Peyer's patch (tissue), 4 donors: ENCODE results near the gene ARHGAP15.

ENCODE experiments used
- POLR2A ChIP-seq, 2 donors: fragments of 450-650 bp; IDR thresholded peaks; one replicate each; pipeline ENCODE4 v1.5.1; 2017; ENCODE audit warnings: antibody characterized with exemption in 2 of 2, mild to moderate bottlenecking in 2 of 2, moderate library complexity in 2 of 2
- TF ChIP-seq, protein P1 (sequence below), 6 experiments: fragments of 450-650 bp in 4 of 6; fragments of 200-600 bp in 2 of 6; sonication (generic) in 1 of 6; IDR thresholded peaks; one replicate each; pipeline ENCODE4 v1.5.1; 2017 to 2019; ENCODE audit warnings: antibody characterized with exemption in 6 of 6, mild to moderate bottlenecking in 3 of 6, moderate library complexity in 1 of 6

DNA sequence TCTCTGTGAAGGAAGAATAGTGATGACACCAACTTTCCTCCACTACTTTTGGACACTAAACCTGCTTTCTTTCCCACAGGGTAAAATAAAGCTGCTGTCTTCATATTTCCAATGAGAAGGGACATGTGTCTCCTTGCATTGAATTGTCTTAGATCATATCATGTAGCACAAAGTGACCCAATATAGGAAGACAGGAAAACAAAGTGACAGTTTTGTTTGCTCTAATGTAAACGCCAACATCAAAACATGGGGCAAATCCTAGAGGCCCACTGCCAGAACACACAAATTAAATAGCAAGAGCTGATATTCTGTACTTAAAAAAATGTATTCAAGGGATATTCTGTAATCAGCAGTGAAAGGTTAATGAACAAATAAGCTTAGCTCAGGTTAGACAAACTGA lies 36.1 kb downstream of the ARHGAP15 start:
- TF ChIP-seq, protein P1, sequence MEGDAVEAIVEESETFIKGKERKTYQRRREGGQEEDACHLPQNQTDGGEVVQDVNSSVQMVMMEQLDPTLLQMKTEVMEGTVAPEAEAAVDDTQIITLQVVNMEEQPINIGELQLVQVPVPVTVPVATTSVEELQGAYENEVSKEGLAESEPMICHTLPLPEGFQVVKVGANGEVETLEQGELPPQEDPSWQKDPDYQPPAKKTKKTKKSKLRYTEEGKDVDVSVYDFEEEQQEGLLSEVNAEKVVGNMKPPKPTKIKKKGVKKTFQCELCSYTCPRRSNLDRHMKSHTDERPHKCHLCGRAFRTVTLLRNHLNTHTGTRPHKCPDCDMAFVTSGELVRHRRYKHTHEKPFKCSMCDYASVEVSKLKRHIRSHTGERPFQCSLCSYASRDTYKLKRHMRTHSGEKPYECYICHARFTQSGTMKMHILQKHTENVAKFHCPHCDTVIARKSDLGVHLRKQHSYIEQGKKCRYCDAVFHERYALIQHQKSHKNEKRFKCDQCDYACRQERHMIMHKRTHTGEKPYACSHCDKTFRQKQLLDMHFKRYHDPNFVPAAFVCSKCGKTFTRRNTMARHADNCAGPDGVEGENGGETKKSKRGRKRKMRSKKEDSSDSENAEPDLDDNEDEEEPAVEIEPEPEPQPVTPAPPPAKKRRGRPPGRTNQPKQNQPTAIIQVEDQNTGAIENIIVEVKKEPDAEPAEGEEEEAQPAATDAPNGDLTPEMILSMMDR (IDR thresholded peaks at IDR 0.05) = no peak
- no peak for TF ChIP-seq POLR2A (IDR thresholded peaks at IDR 0.05)
